Measurements from ENCODE around the gene TSHZ2.
A peak's percentile ranks its signal among the peaks of the same experiment; 100 is the strongest.

TSHZ2 gene

DNA sequence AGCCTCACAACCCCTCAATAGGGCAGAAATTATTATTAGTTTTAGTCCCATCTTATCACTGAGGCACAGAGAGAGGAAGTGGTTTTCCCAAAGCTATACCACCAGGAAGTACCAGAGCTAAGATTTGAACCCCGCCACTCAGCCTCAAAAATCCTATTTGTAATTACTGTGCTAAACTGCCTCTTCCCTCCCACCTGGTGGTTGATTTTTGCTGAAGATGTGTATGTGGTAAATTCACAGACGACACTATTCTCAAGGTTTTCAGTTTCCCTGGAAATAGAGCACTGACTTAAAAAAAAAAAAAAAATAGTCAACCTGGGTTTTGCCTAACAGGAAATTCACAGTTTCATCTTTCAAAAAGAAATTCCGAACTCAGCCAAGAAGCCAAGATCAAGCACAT is 57.9 kb downstream of the TSHZ2 start:
- DNase-seq (ENCODE audit: low spot score): no peak

DNA sequence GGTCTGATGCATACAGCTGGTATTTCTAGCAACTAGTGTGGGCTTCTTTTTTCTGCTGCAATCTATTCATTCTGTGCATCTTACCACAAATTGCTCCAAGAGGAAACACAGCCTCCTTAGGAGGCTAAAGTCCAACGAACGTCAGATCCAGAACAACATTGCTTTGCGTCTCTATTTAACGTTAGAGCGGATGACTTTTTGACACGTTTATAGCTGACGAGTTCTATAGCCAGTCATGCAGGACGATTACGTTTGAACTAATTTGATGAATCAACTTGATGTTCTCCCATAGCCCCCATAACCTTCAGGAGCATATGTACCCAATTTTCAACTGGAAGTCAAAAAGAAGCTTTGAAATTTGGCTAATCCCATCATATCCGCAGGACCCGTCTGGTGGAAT is 59.9 kb downstream of the TSHZ2 start:
- no peak for DNase-seq (ENCODE audit: low spot score)

DNA sequence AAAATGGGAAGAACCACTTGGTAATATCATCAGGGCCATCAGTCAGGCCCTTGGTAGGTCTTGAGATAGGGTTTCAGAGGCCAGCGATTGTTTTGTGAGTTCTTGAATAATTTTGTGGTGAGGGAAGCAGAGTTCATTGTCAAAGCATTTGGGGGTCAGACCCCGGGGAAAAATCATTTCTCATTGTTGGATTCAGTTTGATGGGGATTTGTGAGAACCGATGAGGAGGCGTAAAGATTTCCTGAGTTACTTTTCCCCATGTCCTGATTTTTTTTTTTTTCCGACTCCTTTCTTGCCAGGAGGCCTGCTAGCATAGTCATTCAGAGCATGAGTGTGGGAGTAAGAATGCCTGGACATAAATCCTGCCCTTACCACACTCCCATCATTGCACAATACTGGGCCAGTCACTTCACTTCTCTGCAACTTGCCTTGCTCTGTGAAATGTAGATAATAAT is 60.3 kb downstream of the TSHZ2 start:
- no peak for DNase-seq (ENCODE audit: low spot score)

DNA sequence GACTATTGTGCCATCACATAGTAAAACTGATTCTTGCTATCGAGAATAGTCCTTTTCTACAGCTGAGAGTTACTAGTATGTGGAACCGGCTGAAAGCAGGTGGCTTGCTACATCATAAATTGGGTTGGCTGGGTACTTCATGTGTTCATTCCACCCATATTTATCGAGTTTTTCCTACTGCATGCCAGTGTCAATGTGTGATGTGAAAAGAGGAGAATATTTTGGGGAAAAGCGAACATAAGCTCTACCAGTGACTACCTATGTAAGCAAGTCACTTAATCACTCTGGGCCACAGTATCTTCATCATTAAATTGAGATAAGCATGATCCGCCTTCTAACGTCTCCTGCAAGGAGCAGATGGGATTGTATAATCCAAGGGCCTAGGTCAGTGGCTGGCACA is 61.0 kb downstream of the TSHZ2 start:
- DNase-seq (ENCODE audit: low spot score): no peak

DNA sequence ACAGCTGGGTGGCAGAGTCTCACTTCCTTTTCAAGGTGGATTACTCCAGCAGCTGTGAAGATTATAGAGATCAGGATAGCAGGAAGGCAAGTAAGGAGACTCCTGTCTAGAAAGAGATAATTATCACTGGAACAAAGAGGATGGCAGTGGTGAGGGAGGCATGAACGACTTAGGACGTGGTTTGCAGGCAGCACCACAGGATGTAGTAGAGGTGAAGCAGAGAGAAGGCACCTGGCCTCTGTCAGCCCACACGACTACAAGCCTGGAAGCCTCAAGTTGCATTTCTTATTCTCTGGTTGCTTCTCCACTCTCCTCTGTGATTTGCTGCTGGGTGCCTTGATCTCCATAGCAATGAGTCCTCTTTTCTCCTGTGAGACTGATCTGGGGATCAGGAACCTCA is 62.7 kb downstream of the TSHZ2 start:
- peak; percentile 9 for DNase-seq (ENCODE audit: low spot score)

DNA sequence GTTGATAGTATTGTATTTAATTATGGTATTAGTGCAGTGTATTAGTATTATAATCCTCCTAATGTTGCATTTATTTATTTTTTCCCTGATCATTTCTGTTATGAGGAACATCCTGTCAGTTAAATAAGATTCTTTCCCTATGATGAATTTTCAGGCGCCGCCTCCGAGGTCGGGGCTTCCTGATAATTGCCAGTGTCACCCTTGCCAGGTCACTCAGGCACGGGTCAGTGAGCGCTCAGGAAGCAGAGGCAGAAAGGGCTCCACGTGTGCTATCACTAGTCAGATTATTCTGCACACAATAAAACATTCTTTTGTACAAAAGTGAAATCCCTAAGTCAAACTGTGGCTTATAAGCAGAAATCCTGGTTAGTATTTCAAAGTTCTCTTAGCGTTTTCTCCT is 64.8 kb downstream of the TSHZ2 start:
- DNase-seq (ENCODE audit: low spot score): no peak

DNA sequence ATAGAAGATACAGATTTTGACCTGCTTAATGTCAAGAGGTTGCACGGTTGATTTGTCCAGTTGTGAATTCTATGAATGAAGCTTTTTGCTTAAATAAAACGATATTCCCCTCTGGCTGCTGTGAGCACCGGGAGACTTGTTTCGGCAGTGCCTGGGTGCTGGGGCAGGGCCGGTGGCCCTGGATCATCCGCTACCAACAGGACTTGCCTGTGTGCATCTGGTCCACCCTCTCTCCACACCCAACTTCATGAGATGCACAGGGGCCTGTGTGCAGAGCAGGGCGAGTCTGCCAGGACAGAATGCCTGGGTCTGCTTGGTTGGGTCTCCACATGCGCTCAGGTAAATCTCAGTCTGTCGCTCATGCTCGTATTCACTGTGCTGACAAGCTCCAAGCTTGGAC is 65.5 kb downstream of the TSHZ2 start:
- no peak for DNase-seq (ENCODE audit: low spot score)

DNA sequence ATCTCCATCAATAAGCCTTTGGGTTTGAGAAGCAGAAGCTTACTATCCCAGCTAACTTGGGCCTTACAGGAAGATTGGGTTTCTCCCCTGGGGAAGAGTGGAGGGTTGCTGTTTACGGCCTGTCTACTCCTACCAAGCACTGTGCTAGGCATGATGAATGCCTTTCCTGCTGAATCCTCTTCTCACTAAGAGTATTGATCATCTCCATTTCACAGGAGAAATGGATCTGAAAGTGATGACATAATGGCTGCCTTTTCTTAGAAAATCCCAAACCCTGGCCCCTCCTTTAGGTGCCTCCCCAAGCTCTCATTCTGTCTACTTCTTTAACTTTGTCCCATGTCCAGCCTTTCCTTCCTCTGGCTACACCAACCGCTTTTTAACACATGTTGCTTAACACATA is 66.1 kb downstream of the TSHZ2 start:
- no peak for DNase-seq (ENCODE audit: low spot score)

DNA sequence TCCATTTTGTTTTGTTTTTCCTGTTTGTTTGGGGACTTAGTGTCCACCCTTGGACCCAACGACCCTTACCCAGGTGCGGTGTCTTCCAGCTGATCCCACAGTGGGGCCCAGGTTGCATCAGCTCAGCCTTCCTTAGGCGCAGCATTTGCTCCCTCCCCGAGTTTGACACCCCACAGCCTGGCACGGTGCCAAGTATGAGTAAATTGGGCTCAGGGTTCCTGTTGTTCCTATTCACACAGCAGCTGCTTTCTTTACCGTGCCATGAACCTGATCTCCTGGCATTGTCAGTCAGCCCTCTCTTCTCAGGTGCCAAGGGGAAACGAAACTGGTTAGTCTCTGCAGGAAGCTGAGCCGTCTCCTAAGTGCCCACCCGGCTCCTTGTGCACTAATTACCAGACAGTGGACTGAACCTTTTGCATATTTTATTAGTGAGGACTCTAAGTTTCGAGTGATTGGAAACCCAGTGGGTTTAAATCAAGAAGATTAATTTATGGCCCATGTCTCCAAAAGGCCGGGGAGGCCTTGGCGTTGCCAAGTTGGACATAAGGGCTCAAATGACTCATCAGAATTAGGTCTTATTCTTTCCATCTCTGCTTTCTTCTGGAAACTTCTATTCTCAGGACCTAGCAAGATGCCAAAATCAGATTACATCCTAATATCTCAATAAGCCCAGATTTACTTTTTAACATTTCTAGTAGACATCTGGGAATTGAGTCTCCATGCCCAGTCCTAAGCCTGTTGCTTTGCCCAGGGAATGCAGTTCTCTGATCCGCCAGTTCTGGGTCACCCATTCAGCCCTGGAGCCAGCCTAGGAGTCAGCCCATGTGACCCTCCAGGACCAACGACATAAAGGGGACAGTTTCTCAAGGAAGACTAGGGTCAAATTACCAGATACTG is 68.8 kb downstream of the TSHZ2 start:
- no peak for DNase-seq (ENCODE audit: low spot score)

DNA sequence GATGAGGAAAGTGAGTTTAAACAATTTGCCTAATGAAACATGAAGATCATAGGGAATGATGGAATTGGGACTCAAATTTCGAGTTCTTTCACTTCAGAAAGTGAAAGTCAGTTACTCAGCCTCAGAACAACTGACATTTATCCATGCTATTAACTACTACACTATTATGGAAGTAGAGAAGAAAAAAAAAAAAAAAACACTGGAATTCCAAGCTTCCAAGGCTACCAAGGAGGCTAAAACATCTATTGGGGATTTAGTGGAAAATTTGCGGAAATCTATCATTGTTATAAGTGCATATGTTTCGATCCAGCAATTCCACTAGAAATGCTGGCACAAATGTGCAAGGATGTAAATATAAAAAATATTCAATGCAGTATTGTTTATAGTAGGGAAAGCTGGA is 70.4 kb downstream of the TSHZ2 start:
- DNase-seq (ENCODE audit: low spot score): no peak

DNA sequence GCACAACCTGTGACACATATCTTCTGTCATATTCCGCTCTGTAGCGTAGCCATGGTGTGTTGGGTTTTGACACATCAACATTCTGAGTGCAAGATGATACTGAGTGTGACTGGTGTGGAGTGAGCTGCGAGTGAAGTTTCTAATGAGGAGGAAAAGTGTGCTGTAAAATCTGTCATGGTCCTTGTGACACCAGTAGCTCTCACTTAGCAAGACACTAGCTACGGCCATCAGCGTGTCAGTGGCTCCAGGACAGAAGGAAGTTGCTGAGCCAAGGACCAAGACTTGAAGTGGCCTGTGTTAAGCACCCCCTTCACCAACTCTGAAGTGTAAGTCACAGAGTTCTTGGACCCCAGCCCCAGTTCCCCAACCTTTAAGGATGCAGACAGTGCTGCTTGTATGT is 72.1 kb downstream of the TSHZ2 start:
- no peak for DNase-seq (ENCODE audit: low spot score)

DNA sequence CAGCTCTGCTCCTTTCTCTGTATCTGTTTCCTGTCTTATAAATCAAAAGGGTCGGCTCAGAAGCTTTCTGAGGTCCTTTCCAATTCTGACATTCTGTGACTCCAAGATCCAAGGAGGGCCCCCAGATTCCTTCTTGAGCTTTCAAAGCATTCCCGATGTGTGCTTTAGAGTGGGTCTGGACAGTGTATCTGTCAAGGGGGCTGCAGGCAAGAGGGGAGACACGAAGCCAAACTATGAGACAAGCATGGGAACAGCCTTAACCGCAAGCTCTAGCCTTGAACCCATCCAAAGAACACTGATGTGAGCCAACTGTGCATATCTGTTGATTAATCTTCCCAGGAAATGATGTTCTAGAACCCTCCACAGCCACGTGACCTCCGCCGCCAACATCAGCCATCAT is 73.8 kb downstream of the TSHZ2 start:
- no peak for DNase-seq (ENCODE audit: low spot score)

DNA sequence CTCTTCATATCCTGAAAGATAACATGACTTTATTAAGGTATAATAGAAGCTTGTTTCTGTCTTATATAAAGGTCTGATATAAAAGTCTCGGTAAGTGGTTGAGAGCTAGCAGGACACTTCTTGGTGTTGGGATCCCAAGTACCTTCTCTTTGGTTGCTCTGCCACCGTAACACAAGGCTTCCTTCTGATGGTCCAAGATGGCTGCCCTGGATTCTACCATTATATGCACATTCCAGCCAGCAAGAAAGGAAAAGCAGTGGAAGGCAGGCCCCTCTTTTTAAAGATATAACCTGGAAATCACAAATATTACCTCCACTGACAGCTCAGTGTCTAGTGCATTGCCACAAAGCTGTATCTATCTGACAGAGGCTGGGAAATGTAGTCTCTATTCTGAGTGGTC is 75.0 kb downstream of the TSHZ2 start:
- no peak for DNase-seq (ENCODE audit: low spot score)

DNA sequence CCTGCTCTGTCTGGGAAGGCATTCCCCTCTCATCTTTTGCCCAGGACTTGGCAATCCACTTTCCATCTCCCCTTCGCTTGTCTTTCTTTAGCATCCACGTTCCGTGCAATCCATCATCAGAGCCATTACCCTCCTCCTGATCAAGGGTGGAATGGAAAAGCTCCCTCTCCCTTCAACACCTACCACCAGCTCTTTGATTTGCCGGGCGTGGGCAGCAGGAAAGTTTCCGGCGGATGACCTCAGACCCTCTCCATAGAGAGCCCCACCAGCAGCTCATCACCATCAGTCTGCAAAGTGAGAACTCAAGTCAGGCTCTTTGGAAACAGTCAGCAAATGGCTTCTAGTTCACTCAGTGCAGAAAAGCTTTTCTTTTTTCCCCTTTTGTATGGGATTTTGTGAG is 76.2 kb downstream of the TSHZ2 start:
- no peak for DNase-seq (ENCODE audit: low spot score)

DNA sequence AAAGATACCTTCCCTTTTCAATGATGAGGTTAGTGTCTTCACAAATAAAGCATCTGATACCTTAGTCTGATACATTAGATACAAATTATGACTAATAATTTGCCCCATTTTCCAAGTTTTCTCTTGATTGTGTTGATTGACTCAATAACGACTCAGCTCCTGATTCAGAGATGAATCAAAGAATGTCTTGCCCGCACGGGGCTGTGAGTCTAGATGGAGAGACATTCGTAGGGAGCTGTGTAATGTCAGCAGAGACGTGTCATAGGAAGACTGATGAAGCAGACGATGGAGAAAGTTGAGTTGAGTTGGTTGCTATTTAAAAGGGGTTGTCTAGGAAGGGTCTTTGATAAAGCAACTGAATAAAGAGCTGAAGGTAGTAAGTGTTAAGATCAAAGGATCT is 78.2 kb downstream of the TSHZ2 start:
- no peak for DNase-seq (ENCODE audit: low spot score)

DNA sequence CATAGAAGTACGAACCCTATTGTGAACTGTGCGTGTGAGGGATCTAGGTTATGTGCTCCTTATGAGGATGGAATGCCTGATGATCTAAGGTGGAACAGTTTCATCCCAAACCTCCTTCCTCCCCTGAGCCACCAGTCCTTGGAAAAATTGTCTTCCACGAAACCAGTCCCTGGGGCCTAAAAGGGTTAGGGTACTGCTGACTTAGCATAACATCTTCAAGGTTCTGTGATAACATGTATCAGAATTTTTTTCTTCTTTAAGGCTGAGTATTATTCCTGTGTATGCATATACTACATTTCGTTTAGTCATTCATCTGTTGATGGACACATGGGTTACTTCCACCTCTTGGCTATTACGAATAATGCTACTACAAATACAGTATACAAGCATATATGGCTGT is 80.2 kb downstream of the TSHZ2 start:
- DNase-seq (ENCODE audit: low spot score): no peak

DNA sequence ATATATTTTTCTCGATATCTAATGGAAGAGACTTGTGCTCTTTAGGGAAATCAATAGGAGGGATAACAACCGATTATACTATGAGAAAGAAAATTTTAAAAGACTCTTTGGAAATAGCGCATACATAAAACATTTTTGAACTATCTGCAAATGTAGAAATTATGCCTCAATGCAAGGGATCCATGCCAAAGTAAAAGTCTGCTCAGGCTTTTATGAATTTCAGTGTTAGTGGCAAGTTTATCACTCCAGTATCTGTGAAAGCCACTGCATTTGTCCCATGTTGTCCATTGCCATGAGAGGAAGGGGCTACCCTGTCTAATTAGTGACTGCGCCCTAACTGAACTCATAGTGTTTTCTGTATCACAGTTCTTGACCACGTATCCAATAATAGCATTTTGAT is 81.4 kb downstream of the TSHZ2 start:
- DNase-seq (ENCODE audit: low spot score): no peak

DNA sequence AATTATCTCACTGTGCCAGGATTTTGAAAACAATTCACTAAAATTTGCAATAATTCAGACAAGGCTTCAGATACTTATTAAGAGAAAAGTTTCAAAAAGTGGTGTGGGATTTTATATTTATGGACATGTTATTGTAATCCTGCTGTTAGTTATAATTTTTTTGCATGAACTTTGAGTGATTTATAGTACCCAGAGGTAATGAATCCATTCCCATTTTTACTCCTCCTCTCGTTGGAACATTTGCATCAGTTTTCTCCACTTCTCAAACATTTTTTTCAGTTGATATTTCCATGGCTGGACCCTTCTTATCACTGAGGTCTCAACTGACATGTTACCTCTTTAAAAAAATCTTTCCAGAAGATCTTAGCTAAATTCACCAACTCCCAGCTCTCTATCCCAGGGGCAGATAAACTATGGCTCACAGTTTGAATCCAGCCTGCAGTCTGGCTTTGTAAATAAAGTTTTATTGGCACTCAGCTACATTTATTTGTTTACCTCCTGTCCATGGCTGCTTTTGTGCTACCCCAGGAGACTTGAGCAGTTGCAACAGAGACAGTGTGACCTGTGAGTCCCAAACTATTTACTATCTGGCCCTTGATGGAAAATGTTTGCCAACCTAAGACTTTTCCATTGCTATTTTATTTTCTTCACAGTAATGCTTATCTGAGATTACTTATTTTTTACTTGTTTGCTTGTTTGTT is 83.4 kb downstream of the TSHZ2 start:
- DNase-seq (ENCODE audit: low spot score): no peak

DNA sequence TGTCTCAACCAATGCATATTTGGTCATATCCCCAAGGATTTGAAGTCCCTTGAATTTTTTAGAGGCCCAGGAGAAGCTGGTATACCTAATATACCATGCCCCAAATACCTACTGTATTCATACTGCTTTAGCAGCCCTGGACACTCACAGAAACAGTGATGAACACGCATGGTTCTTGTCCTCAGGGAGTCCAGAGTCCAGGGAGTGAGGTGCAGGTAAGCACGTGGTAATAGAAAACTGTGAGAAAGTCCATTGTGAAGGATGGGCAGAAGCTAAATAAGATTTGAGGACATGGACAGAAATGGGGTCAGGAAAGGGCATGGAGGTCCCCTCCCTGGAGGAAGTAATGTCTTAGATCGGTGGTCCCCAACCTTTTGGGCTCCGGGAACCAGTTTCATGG is 85.4 kb downstream of the TSHZ2 start:
- no peak for DNase-seq (ENCODE audit: low spot score)

DNA sequence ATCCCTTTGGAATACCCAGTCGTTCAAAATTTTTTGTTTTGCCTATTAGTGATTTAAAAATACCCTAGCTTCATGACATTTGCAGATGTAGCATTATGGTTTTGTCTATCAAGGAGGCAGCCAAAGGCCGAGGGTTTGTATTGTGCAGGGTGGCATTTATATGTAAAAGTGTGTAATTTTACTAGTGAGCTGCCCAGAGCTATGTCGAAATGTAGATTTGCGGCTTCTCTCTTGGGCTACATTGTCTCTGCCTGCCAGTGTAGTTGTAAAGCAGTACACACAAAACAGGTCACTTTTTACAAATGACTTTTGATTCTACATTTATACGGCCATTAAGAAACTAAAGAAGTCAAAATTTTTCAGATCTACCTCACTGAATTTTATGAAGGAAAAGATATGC is 87.7 kb downstream of the TSHZ2 start:
- no peak for DNase-seq (ENCODE audit: low spot score)

DNA sequence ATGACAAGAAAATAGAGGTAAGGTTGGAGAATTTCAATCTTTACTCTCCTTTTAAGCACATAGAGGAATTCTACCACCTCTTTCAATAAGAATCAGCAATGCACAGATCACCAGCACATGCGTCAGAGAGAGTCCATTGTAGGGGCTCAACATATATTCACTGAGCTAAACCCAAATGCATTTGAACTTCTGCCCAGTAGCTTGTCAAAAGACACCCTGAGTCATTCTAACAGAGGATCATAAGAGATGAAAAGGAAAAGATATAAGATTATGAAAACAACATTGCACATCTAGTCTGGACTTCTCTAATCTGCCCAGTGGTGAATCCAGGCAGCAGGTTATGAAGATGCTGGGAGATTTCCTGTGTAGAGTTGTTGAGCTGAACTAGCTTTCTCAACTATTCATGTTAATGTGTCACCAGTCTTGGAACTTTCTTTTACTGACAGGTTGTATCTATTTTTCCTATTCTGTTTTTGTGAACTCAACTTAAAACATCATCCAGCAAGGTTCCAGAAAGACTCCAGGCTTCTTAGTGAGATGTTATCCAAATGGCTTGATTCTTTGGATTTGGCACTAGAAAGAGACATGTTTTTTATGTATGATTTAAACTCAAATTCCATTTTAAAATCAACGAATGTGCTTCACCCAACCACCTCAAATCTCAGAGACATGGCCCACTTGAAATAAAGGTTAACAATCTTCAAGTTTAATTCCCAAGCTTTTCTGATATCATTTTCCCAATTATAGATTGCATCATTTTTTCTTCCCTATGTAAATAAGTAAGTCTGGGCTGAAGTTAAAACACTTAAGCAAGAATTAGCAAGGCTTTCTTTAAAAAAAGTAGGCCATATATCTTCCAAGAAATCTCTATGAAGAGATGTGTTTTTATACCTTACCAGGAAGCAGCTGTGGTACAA is 89.3 kb downstream of the TSHZ2 start:
- DNase-seq (ENCODE audit: low spot score): no peak

DNA sequence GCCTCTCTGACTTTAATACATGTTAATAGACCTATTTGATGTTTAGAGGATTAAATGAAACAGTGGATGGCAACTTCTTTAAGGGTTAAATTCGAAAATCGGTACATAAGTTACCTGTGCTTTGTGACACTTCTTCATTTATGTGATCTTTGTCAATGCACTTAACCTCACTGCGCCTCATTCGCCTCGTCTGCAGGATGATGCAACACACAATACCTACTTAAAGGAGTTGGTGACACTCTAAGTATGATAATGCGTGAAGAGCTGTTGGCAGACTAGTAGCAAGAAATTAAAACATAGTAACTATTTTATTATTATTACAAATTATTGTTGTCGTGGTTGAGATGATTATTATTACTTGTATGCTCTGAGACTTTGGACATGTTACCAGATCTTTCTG is 92.8 kb downstream of the TSHZ2 start:
- DNase-seq (ENCODE audit: low spot score): no peak

DNA sequence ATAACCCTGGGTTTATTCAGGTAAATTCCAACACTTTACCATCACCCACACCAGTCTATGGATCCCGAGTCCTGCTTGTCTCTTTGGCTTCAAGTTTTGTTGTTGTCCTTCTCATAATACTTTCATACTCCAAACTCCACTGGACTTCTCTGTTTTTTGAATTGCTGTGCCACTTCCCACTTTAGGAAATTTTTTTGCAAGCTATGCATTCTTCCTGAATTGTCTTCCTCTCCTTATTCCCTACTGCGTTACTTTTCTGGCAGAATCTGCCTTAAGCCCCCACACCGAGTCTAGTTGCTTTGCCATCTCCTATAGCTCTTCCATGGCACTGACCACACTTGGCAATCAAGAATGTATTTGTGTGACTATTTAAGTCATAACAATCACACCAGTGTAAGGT is 96.1 kb downstream of the TSHZ2 start:
- no peak for DNase-seq (ENCODE audit: low spot score)
